ENCODE measurements around the gene XRCC1. TPM values are rescaled to one million over a fixed set of nuclear protein-coding genes. Genes with fewer than 3 reads are reported as not detected.
"Not testable (repeated sequence)": the region's sequence is repeated elsewhere in the genome, so short reads cannot be mapped to it uniquely, and the experiment has no call there.

Gene XRCC1
- total RNA-seq, 4 donors from 2014 or later: 12.3 to 23.8 (median 18.6) TPM

DNA sequence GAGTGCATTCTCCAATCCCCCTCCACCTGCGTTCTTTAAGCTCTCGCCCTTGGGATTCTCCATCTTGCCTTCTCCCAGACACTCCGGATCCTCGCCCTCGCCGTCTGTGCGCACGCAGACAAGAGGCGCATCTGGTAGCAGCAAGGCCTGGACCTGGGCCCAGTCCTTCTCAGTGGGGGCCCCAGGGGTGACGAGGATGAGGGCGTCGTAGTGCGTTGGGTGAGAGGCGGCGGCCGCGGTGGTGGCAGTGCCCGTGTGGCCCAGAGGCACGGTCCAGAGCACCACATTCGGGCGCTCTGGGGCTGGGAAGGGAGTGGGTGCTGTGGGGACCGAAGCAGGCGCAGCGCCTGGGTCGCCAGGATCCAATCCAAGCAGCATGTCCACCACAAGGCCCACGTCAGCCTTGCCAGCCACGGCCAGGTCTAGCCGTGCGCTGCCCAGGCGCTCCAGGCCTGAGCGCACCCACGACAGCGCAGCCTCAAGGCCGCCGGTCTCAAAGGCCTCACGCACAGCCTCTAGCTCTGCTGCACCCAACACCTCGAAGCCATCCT, 17.5 kb upstream of the XRCC1 start:
- H3K4me1 ChIP-seq: peaks cover 26 to 46% (median 27%) of the 10 kb centered on the region in 3 donors
- H3K27me3 ChIP-seq: no peaks in the 10 kb centered on the region
- intact Hi-C loops (cut with DNase I): loop anchor here (10.0 kb wide), 1 partner anchor 58 kb away; the partner anchor contains the start of gene ZNF575
- 95% methylated on average over 4 to 8 of the region's 37 CpGs for WGBS, 2 donors
- no peak overlapping the region for H3K27ac ChIP-seq
- H3K9me3 ChIP-seq: no peaks in the 10 kb centered on the region
- DNase-seq: no peak
- peaks cover 12 to 57% (median 13%) of the 10 kb centered on the region in 3 donors for H3K36me3 ChIP-seq
- no peak for TF ChIP-seq POLR2A (IDR thresholded peaks at IDR 0.05)
- TF ChIP-seq, protein P1, sequence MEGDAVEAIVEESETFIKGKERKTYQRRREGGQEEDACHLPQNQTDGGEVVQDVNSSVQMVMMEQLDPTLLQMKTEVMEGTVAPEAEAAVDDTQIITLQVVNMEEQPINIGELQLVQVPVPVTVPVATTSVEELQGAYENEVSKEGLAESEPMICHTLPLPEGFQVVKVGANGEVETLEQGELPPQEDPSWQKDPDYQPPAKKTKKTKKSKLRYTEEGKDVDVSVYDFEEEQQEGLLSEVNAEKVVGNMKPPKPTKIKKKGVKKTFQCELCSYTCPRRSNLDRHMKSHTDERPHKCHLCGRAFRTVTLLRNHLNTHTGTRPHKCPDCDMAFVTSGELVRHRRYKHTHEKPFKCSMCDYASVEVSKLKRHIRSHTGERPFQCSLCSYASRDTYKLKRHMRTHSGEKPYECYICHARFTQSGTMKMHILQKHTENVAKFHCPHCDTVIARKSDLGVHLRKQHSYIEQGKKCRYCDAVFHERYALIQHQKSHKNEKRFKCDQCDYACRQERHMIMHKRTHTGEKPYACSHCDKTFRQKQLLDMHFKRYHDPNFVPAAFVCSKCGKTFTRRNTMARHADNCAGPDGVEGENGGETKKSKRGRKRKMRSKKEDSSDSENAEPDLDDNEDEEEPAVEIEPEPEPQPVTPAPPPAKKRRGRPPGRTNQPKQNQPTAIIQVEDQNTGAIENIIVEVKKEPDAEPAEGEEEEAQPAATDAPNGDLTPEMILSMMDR (IDR thresholded peaks at IDR 0.05): no peak
- H3K4me3 ChIP-seq: no peak overlapping the region

DNA sequence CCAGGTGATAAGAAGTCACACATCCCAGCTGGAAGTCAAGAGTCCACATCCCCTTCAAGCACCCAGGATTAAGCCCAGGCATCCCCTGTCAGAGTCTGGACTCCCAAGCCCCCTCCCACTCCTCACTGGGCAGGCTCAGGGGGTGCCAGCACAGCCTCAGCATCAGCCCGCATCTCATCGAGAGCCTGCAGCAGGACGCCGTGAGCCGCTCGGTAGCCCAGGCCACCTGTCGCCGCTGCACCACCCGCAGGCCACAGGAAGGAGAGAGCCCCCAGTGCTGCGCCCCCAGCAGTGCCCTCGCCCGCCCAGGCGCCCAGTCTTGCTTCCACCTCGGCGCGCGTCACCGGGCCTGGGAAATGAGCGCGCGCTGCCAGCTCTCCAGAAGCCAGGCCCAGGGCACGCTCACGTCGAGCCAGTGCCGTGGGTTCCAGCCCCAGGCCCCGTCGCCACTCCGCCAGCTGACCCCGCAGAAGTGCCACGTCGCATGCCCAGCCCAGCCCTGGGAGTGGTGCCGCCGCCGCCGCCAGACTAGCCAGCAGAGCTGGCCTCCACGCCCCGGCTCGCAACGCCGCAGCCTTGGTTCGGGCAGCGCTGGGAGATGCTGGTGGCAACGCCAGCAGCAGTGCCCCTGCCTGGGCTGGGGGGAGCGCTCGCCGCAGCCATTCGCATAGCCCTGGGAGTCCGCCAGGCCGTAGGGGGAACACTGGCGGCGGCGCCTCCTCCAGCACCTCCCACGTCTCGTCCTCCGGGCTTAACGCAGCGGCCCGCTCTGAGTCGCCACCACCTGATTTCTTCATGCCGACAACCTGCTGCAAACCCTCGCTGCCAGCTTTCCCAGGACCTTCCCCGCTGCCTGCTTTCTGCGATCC, 16.8 kb upstream of the XRCC1 start:
- peaks cover 19 to 38% (median 20%) of the 10 kb centered on the region in 3 donors for H3K4me1 ChIP-seq
- TF ChIP-seq, protein P1 (IDR thresholded peaks at IDR 0.05): no peak
- TF ChIP-seq POLR2A (IDR thresholded peaks at IDR 0.05): no peak
- no peaks in the 10 kb centered on the region for H3K27me3 ChIP-seq
- peaks cover 12 to 58% (median 13%) of the 10 kb centered on the region in 3 donors for H3K36me3 ChIP-seq
- H3K9me3 ChIP-seq: no peaks in the 10 kb centered on the region
- H3K27ac ChIP-seq: no peak overlapping the region
- H3K4me3 ChIP-seq: no peak overlapping the region
- WGBS, 2 donors: 90 to 97% methylated on average over 14 to 23 of the region's 63 CpGs
- intact Hi-C loops (cut with DNase I): loop anchor here (10.0 kb wide), 1 partner anchor 57 kb away; the partner anchor contains the start of gene ZNF575
- DNase-seq: no peak

DNA sequence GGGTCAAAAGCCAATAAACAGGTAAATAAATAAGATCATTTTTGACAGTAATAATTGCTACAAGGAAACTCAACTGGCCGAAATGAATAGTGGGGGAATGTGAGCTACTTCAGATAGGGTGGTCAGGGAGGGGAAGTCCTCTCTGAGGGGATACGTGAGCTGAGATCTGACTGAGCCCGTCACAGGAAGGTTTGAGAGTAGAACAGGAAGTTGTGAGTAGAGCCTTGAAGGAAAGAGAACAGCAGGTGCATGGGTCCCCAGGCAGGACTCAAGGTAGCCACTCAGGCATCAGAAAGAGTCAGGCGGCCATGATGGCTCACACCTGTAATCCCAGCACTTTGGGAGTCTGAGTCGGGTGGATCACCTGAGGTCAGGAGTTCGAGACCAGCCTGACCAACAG, 14.4 kb upstream of the XRCC1 start:
- no peaks in the 10 kb centered on the region for H3K27me3 ChIP-seq
- no peaks in the 10 kb centered on the region for H3K9me3 ChIP-seq
- no peak overlapping the region for H3K27ac ChIP-seq
- peaks cover 6 to 19% (median 10%) of the 10 kb centered on the region in 3 donors for H3K4me1 ChIP-seq
- DNase-seq: no peak
- peaks cover 13 to 78% (median 16%) of the 10 kb centered on the region in 3 donors for H3K36me3 ChIP-seq
- WGBS, 2 donors: 71 to 76% methylated on average over 6 of the region's 6 CpGs
- TF ChIP-seq, protein P1 (IDR thresholded peaks at IDR 0.05): no peak
- TF ChIP-seq POLR2A (IDR thresholded peaks at IDR 0.05): no peak
- no peak overlapping the region for H3K4me3 ChIP-seq
- intact Hi-C loops (cut with DNase I): loop anchor here (10.0 kb wide), 1 partner anchor 55 kb away; the partner anchor contains the start of gene ZNF575

DNA sequence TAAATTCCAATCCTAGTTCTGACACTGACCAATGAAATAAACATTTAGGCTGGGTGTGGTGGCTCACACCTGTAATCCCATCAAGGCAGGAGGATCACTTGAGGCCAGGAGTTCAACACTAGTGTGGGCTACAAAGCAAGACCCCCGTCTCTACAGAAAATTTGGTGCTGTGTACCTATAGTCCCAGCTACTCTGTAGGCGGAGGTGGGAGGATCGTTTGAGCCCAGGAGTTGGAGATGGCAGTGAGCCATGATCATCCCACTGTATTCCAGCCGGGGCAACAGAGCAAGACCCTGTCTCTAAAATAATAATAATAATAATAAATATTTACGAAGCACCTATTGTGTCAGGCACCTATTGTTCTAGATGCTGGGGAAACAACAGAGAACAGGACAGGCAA, 13.9 kb upstream of the XRCC1 start:
- no peak for DNase-seq
- TF ChIP-seq, protein P1 (IDR thresholded peaks at IDR 0.05): no peak
- TF ChIP-seq POLR2A (IDR thresholded peaks at IDR 0.05): no peak
- Histone ChIP-seq H3K36me3 (peaks cover 13 to 77% (median 16%) of the 10 kb centered on the region in 3 donors), H3K27ac (no peak overlapping the region), H3K27me3 (no peaks in the 10 kb centered on the region), H3K4me1 (peaks cover 2 to 15% (median 6%) of the 10 kb centered on the region in 3 donors), H3K4me3 (no peak overlapping the region), H3K9me3 (no peaks in the 10 kb centered on the region)
- WGBS, 2 donors: 78 to 80% methylated on average over 5 of the region's 5 CpGs
- intact Hi-C loops (cut with DNase I): no loop called here

DNA sequence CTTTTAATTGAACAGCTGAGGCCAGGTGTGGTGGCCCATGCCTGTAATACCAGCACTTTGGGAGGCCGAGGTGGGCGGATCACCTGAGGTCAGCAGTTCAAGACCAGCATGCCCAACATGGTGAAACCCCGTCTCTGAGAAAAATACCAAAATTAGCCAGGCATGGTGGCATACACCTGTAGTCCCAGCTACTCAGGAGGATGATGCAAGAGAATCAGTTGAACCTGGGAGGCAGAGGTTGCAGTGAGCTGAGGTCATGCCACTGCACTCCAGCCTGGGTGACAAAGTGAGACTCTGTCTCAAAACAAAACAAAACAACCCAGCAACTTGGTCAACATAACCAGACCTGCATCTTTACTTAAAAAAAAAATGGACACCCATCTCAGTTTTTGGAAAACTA, 11.7 kb upstream of the XRCC1 start:
- WGBS, 2 donors: 75 to 93% methylated on average over 3 of the region's 3 CpGs
- H3K27ac ChIP-seq; H3K4me3 ChIP-seq; intact Hi-C loops (cut with DNase I); H3K27me3 ChIP-seq; H3K9me3 ChIP-seq; H3K4me1 ChIP-seq; DNase-seq: not testable (repeated sequence)
- peaks cover 0 to 55% (median 4%) of the 10 kb centered on the region in 3 donors for H3K36me3 ChIP-seq

Measured in esophagus squamous epithelium (tissue), 5 donors.